Mesenteric fat pad (tissue), 1 donor: ENCODE data around the gene TEKT4. TPM values are rescaled to one million over a fixed set of nuclear protein-coding genes. Genes with fewer than 3 reads are reported as not detected.
"Not testable (repeated sequence)": the region's sequence is repeated elsewhere in the genome, so short reads cannot be mapped to it uniquely, and the experiment has no call there.

Source experiments
- DNase-seq: peaks from one replicate; pipeline ENCODE4 v3.0.0-alpha.2; 2020; ENCODE audit warnings: low spot score
- long read RNA-seq: library from polyadenylated mRNA; unstranded; transcript quantifications from one replicate; pipeline ENCODE4 v2.0.0, GENCODE V29; 2020
- total RNA-seq: library from RNA; stranded (reverse); fragmentation: NEBNext Ultra II Directional; extraction: Animal tissue kit (Norgen Biotek cat#: 25700); gene quantifications from one replicate; pipeline ENCODE4 v1.2.1, GENCODE V29; 2021
- donor health status: DM: yes; HTN: yes; CAD: no.

TEKT4 gene, protein sequence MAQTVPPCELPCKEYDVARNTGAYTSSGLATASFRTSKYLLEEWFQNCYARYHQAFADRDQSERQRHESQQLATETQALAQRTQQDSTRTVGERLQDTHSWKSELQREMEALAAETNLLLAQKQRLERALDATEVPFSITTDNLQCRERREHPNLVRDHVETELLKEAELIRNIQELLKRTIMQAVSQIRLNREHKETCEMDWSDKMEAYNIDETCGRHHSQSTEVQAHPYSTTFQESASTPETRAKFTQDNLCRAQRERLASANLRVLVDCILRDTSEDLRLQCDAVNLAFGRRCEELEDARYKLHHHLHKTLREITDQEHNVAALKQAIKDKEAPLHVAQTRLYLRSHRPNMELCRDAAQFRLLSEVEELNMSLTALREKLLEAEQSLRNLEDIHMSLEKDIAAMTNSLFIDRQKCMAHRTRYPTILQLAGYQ
- 0.22 TPM for total RNA-seq
- long read RNA-seq: 0 reads

DNA sequence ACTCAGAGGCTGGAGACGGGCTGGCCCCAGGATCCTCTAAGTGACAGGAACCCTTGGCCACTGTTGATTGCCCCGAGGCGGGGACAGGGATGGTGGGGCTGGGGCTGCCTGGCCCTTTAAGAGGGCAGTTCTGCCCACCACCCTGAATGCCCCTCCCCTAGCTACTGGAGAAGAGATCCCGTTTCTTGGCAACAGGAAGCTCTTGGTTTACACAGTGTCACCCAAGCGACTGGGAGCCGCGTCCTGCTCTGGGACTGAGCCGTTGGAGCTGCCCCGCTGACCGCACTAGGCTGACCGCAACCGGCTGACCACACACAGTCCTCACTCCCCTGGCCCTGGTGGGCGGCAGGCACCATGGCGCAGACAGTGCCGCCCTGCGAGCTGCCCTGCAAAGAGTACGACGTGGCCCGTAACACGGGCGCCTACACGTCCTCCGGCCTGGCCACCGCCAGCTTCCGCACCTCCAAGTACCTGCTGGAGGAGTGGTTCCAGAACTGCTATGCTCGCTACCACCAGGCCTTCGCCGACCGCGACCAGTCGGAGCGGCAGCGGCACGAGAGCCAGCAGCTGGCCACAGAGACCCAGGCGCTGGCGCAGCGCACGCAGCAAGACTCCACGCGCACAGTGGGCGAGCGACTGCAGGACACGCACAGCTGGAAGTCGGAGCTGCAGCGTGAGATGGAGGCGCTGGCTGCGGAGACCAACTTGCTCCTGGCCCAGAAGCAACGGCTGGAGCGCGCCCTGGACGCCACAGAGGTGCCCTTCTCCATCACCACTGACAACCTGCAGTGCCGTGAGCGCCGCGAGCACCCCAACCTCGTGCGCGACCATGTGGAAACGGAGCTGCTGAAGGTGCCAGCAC, at the start of gene TEKT4:
TEKT4 (plus strand) TSS at position 205 of the 862 bp plus-strand sequence; CDS start at position 355, 150 bp downstream.
- no peak for DNase-seq

DNA sequence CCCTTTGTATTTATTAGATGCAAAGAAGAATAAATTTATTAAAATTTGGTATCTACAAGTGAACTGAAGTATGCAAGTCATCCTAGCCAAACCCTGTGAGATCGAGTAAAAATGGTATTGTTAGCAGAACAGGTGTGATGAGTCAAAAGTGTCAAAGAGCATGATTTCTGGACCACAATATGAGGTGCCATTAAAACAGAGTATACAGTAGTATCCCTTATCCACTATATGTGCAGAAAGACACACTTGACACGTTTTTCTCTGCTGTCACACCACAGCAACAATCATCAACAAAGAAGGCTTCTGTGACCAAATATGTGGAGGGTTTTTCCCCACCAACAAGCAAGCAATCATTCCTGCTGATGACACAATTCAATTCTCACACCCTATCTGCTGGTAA, 32.0 kb upstream of the TEKT4 start:
- DNase-seq: not testable (repeated sequence)

DNA sequence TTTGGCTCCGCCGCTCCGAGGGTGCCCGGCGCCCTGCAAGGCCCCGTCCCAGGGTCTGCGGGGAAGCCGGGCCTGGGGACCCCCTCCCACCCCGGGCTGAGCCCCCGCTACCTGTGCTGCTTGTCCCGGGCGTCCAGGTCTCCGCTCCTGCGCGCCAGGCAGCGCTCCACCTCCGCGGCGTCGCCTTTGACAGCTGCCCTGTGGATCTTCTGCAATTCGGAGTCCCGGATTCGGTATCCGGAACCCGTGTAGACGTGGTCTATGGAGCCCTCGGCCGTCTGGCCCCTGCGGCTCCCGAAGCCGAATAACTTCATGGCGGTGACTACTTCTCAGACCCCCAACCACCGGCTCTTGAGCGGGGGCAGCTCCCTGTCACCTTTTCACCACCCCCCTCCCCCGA, 14.4 kb upstream of the TEKT4 start:
- DNase-seq: not testable (repeated sequence)

DNA sequence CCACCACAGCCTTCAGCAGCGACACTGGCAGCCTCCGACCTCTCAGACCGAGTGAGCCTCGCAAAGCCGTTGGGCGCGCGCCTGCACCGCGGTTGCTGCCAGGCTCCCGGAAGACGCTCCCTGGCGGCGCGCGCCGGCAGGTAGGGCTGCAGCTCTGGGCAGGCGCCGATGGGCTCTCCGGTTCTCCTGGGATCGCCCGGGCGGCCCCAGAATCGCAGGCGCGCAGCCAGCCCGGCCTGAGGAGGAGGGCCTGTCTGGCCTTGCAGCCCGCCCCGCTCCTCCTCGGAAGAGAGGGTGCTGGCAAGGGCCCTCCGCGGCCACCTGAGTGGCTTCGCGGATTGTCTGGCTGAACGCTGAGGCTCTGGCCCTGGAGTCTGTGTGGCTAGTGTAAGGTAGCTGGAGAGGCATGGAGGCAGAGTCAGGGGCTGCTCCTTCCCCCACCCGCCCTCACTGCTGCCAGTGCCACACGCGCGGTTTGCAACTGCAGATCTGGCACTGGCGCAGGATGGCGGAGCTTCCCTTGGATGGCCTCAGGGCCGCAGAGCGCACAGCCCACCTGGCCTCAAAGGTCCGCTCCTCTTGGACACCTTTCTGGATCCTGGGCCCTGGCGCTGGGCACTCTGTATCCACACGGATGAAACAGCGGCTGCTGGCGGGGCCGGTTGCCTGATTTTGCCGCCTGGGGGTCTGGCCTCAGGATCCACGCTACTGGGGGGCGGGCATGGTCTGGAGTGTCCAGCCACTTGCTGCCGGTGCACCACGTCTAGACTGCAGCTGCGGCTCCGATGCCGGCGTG, 13.7 kb upstream of the TEKT4 start:
- peak; percentile 82 for DNase-seq

DNA sequence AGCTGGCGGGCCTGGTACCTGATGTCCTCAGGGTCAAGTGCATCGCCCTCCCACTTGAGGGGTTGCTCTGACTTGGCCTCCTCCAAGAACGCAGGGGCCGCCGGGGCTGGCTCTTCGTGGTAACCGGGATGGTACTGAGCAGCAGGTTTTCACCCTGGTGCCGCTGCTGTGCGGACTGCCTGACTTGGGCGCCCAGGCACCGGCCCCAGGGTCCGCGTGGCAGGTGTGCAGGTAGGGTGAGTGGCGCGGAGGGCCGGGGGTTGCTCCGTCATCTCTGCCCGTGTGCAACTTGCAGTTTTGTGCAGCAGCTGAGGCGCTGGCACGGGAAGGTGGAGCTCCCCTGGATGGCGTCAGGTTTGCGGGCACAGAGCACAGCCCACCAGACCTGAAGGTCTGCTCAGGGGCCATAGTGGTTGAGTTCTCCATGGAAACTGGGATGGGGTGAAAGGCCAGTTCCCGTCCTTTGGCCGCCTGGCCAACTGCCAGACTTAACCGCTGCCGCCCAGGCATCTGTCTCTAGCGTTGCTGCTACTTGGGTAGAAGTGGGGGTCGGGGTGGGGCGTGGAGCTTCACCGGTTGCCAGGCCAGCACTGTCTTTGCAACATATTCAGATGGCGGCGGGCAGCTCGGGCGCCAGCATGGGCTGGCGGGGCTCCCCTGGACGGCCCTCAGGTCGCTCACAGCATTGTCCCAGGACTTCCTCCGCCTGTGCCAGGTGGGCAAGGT, 12.9 kb upstream of the TEKT4 start:
- not testable (repeated sequence) for DNase-seq

DNA sequence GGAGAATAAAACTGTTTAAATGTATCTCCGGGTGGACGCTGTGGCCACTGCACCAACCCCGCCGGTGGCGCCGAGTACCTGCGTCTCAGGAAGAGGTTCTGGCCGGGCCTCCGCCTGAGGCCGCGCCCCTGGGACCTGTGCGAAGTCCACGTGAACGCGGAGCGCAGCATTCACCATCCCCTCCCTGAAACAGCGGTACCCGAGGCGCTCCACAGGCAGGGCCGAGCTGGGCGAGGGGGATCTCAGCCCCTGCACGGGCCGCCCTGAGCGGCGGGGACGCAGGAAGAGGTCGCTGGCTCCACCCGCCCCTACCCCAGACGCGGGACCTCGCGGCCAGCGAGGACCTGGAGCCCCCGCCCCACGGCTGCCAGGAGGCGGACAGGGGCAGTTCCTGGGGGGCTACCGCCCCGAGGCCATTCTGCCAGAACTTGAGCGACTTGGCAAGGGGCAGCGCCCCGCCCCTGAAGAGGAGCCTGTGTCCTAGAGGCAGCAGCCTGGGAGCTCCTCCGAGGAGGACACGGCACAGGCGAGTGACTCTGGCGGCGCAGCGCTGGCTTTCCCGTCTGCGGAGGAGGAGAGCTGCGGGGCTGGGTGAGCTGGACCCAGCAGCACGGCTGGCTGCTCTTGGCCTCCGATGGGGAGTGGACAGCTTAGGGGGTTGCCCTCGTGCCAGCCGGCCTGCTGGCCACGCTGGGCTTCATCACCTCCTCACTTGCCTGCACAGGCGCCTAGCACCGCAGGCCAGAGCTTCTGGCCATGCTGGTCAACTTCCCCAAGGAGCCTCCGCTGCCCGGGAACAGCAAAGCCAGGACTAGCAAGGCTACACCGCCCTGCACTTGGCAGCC, 9.7 kb upstream of the TEKT4 start:
- peak; percentile 85 for DNase-seq

DNA sequence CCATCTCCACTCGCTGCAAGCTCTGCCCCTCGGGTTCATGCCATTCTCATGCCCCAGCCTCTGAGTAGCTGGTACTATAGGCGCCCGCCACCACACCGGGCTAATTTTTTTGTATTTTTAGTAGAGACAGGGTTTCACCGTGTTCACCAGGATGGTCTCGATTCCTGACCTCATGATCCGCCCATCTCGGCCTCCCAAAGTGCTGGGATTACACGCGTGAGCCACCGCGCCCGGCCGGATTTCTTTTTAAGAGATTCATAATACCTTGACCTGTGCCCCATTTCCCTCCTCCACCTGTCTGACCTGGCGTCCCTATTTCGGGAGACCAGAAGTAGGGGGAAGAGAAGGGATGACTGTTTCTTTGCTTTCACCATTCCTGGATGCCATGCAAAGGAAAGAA, 8.3 kb upstream of the TEKT4 start:
- DNase-seq: not testable (repeated sequence)

DNA sequence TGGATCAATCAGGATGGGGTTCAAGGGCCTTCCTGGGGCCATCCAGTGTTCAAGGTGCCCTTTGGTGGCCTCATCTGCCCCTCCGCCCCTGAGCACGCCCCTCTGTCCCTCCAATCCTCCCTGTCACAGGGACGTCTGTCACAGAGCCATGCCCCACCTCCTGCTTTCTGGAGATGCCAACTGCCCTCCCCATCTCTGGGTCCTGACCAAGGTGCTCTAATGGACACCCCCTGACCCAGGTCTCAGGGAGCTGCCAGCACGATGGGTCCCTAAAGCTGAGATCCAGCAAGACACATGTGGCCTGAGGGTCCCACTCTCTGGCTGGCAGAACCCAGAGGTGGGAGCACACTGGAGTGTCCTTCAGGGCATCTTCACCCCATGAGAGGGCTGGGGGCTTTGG, 2.1 kb upstream of the TEKT4 start:
- DNase-seq: no peak

DNA sequence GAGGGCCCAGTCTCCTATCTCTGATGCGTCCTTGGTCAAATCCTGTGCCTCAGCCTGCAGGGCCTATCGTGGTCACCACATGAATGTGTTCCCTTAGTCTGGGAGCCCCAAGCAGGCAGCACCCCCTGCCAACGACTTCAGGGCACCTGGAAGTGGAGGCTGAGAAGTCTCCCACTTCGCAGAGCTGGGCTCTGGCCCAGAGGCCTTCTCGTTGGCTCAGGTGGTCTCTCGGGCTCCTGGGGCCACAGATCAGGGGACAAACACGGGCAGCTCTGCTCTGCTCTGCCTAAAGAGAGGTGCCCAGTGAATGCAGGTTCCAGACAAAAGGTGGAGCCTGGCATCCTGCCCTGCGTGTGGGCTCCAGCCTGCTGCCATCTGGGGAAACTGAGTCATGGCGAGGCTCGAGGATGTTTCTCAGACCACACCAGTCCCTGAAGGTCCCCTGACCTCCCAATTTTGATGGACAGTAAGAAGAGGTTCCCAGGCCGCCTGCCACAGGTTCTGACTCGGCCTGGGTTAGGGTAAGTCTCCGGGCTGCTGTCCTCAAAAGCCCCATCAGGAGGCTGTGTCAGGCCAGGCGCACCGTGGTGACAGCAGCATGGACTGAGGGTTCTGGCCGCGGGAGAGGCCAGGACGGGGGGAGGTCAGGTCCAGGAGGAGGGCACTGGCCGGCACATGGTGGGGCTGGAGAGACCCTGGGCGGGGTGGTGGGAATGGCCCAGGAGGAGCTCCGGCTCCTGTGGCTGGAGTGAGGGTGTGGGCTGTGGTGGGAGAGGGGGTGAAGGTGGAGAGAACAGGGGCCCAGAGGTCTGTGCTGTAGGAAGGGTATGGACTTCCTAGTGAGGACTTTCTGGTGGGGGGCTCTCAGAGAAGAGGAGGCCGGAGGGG, 1.4 kb upstream of the TEKT4 start:
- no peak for DNase-seq

DNA sequence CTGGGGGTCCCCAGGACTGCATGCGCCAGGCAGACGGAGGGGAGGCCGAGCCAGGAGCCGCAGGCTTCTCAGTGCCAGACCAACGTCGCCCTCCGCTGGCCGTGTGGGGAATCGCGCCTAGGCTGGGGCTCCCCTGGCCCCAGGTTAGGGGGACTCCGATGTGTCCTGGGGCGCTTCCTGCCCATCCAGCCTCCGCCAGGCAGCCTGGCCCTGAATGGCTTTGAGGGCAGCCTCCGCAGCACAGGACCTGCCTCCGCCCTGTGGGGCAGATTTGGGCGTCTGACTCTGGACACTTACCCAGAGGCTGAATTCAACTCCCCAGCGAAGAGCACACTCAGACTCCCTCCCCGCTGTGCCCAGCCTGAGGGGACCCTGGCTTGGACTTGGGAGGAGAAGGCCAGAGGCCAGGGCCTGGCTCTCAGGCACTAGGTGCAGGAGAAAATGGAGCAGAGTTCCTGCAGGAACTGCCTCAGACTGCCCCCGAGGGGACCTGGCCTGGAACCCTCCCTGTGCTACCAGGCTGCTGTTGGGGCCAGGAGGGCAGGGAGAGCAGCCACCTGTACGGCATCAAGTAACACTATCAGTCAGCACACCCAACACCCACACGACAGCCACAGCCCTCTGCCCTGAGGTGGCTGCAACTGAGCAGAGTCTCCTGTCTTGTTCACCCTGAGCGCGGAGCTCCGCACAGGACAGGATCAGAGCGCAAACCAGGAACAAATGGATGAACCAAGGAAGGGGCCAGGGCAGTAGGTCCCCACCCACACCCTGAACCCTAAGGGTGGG, 597 bp upstream of the TEKT4 start:
- no peak for DNase-seq

DNA sequence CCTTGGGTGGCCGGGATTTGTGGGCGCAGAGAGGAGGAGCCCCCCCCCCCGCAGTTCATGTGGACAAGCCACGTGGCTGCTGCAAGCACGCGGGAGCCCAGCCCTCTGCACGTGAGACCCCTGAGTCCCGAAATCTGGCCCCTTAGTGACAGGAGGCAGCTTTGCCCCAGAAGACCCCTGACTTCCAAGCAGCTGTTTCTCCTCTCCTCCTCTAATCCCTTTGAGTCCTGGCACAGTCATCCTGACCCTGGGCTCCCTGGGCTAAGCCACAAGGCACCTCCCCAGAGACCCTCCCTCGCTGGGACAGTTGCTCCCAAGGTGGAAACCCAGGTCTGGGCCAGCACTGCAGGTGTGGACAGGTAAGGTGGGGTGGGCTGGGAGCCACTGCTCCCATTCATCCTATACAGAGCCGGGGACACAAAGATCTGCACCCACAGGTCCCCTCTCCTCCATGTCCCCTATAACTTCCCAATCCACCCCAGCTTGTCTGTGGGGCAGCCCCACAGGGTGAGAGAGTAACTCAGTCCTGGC, 923 bp downstream of the TEKT4 start:
- DNase-seq: no peak

DNA sequence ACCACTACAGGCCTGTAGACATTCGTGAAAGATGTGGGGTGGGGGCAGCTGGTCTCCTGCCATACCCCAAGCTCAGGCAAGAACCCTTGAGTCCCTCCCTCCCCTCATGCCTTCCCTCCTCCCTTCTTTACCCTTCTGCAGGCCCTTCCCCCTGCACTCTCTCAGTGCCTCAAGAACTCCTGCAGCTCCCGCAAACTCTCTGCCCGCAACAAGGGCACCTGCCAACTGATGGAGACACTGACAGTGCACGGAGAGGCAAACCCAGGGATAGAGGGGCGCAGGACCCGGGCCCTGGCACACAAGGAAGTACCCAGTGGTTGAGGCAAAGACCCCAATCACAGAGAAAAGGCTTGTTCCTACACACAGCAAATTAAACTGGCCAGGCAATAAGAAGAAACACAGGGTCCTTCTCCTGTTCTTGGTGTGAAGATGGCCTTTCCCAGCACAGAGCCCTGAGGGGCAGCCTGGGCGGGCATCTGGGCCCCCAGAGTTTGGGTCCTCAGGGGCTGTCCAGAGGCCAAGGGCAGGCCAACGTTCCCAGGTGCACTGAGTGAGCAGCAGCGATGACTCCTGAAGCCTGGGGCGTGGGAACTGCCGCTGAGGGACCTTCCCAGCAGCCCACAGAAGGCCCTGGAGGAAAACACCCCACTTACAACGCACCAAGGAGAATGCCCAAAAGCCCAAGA, 1.6 kb downstream of the TEKT4 start:
- DNase-seq: no peak

DNA sequence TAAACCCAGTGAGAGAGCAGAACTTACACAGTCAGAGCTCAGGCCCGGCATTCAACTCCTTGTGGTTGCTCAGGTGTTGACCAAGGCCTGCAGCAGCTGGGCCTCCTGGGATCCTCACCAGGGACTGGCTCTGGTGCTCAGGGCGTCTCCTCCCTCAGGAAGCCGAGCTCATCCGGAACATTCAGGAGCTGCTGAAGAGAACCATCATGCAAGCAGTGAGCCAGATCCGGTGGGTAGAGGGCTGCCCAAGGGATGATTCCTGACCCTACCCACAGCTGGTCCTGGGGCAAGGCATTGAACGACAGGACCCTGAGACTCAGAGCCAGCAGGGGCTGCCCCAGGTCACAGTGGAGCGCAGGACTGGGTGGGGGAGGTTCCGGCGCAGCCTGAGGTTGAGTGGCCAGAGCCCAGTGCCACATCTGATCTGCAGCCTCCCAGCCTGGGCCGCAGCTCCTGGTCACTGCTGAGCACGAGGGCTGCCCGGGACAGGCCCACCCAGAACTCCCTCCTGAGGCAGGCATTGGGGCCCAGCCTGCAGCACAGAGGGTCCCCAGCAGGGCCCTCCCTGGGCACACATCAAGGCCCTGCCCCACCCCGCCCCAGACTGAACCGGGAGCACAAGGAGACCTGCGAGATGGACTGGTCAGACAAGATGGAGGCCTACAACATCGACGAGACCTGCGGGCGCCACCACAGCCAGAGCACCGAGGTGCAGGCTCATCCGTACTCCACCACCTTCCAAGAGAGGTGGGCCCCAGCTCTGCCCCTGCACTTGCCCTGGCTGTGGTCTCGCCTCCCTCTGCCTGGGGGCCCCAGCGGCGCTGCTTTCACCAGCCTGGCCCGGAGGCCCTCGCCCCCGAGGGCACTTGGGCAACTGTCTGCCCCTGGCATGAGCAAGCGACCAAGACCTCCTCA, 2.4 kb downstream of the TEKT4 start:
- no peak for DNase-seq

DNA sequence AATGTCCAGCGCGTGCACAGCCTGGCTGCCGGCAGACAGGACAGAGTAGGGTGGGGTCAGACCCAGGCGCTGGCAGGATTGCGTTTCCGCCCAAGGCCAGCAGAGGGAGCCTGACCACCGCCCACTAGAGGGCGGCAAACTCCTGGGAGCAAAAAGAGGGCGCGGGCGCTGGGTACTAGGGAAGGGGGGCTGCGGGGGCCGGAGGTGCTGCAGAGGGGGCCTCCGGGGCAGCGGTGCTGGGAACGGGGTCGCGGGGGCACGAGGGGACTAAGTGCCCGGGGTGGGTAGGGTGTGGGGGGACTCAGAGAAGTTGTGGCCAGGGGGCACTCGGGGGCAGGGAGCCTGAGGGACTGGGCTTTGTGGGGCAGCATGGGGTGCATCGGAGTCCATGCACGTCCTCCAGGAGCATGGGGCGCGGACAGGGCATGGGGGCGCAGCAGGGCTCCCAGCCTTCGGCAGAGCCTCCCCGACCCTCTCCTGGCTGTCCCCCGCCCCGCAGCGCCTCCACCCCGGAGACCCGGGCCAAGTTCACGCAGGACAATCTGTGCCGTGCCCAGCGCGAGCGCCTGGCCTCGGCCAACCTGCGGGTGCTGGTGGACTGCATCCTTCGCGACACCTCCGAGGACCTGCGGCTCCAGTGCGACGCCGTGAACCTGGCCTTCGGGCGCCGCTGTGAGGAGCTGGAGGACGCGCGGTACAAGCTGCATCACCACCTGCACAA, 3.2 kb downstream of the TEKT4 start:
- DNase-seq: peak; percentile 88
